HCT116 (cell line): ENCODE results near the gene ARHGAP27.

Experiments used
- ATF3 ChIP-seq: IDR thresholded peaks from 2 replicates; pipeline ENCODE4 v1.6.1; 2012
- CTCF ChIP-seq, 3 experiments: fragments of 200-600 bp in 1 of 3; sonication (generic) in 1 of 3; IDR thresholded peaks in 2 of 3; conservative IDR thresholded peaks in 1 of 3; 2 replicates each; pipeline ENCODE4 v1.5.1; 2012 to 2017; ENCODE audit warnings: low read depth in 2 of 3, low read length in 2 of 3, antibody characterized with exemption in 1 of 3, borderline replicate concordance in 1 of 3, control low read depth in 1 of 3, mild to moderate bottlenecking in 1 of 3, mixed read lengths in 1 of 3, mixed run types in 1 of 3, moderate library complexity in 1 of 3; ENCODE audit not compliant: insufficient read depth in 1 of 3
- EZH2phosphoT487 ChIP-seq: fragments of 200-600 bp; IDR thresholded peaks from 2 replicates; pipeline ENCODE4 v1.6.1; 2018; ENCODE audit warnings: antibody characterized with exemption, borderline replicate concordance
- MAX ChIP-seq: IDR thresholded peaks from 2 replicates; pipeline ENCODE4 v1.6.1; 2012
- POLR2AphosphoS5 ChIP-seq: IDR thresholded peaks from 2 replicates; pipeline ENCODE4 v1.6.1; 2011; ENCODE audit warnings: mild to moderate bottlenecking, low read depth, low read length, moderate library complexity
- SIN3A ChIP-seq: IDR thresholded peaks from 2 replicates; pipeline ENCODE4 v1.6.1; 2012; ENCODE audit warnings: low read depth
- SP1 ChIP-seq: IDR thresholded peaks from 2 replicates; pipeline ENCODE4 v1.6.1; 2012; ENCODE audit warnings: low read depth
- TCF7L2 ChIP-seq: IDR thresholded peaks from 2 replicates; pipeline ENCODE4 v1.7.0; 2011; ENCODE audit warnings: borderline replicate concordance, inconsistent platforms; ENCODE audit not compliant: insufficient read depth, insufficient read length; ENCODE audit errors: extremely low read depth

DNA sequence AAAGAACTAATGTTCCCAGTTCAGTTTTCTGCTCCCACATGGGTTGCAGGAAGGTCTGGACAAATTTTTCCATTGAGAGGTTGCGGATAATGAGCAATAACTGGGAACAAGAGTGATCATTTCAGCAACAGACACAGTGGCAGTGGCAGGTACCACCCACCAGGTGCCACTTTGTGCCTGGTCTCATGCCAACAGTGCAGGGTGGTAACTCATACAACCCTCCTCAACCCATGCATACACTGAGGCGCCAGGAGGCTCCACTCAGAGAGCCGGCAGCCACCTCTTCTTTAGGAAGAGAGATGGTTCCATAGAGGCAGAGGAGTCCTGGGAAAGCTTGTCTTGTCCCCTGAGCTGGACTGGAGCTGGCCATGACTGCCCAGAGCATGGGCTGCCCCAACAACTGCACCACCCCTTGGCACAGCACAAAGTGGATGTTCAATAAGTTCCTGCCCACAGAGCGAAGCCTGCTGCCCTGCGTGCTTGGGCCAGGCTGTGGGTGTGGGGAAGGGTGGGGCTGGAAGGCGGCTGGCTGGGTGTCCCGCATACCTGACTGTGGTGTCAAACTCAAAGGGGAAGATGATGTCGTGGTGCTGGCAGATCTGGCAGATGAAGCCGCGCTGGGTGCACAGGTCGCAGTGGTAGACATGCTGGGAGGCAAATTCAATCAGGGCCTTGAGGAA, 6.4 kb upstream of the ARHGAP27 start:
- TF ChIP-seq POLR2AphosphoS5 (no peak), CTCF (IDR thresholded peaks at IDR 0.05 in 2 of 3, conservative IDR thresholded peaks at IDR 0.05 in 1 of 3; ENCODE audit: borderline replicate concordance in 1 of 3, insufficient read depth in 1 of 3, low read depth in 2 of 3, low read length in 2 of 3) (peak in 2 of 3 experiments; percentile 8 to 18; a peak in 1 of 6 replicates), EZH2phosphoT487 (no peak), ATF3 (no peak), TCF7L2 (no peak), MAX (no peak), SIN3A (no peak), SP1 (no peak)
